Omental fat pad (tissue), 4 donors: ENCODE results near the gene LAMTOR1. TPM values are rescaled to one million over a fixed set of nuclear protein-coding genes. Genes with fewer than 3 reads are reported as not detected.
A peak's percentile ranks its signal among the peaks of the same experiment; 100 is the strongest.

Source experiments
- ATAC-seq: fragments of 150-250 bp; one replicate; pipeline ENCODE4 v1.9.1; 2016; ENCODE audit warnings: mild to moderate bottlenecking, moderate library complexity; ENCODE audit not compliant: low FRiP score
- DNase-seq: peaks from one replicate; pipeline ENCODE4 v3.0.0-alpha.2; 2019; ENCODE audit warnings: low spot score
- CTCF ChIP-seq, 3 donors: fragments of 450-650 bp; IDR thresholded peaks; one replicate each; pipeline ENCODE4 v1.5.1; 2016 to 2017; ENCODE audit warnings: antibody characterized with exemption in 3 of 3, mild to moderate bottlenecking in 3 of 3, moderate library complexity in 2 of 3
- total RNA-seq, 4 donors: library from RNA; depleted of rRNA; stranded (reverse); fragments of >200 nt; gene quantifications; one replicate each; pipeline ENCODE4 v1.1.0, GENCODE V29; 2016

LAMTOR1 gene
- total RNA-seq, 4 donors from 2014 or later, result 88.7 to 137 (median 111) TPM

GRCh38 chr11:72081184-72081644, 21.9 kb downstream of the LAMTOR1 start:
- ATAC-seq (no peak), DNase-seq (no peak)
- no peak for TF ChIP-seq CTCF (IDR thresholded peaks at IDR 0.05)

GRCh38 chr11:72080326-72081183, 22.5 kb downstream of the LAMTOR1 start, which contains the start of the genes LRRC51 and NUMA1:
LRRC51 (plus strand) TSS chr11:72080850; CDS start chr11:72089084, 8,234 bp downstream.
NUMA1 (minus strand) TSS chr11:72080542; CDS start chr11:72035943, 44,599 bp downstream.
- ATAC-seq (peak; percentile 97), DNase-seq (peak; percentile 99)
- TF ChIP-seq CTCF (IDR thresholded peaks at IDR 0.05), result peak in 1 of 3 donors; percentile 4

GRCh38 chr11:72079819-72080325, 23.2 kb downstream of the LAMTOR1 start:
- TF ChIP-seq CTCF (IDR thresholded peaks at IDR 0.05), result no peak
- ATAC-seq, result peak; percentile 44
- DNase-seq, result no peak

- ATAC-seq (no peak), DNase-seq (no peak)
- no peak for TF ChIP-seq CTCF (IDR thresholded peaks at IDR 0.05)
Measured at GRCh38 chr11:72078477-72078876, 24.6 kb downstream of the LAMTOR1 start.

GRCh38 chr11:72075756-72076155, 27.3 kb downstream of the LAMTOR1 start:
- no peak for TF ChIP-seq CTCF (IDR thresholded peaks at IDR 0.05)
- DNase-seq (no peak), ATAC-seq (no peak)

GRCh38 chr11:72075109-72075508, 28.0 kb downstream of the LAMTOR1 start:
- TF ChIP-seq CTCF (IDR thresholded peaks at IDR 0.05), result no peak
- no peak for DNase-seq
- no peak for ATAC-seq
